GM12801 (cell line): Measurements from ENCODE around the gene PLOD1.

Source experiments
- CTCF ChIP-seq: IDR thresholded peaks from one replicate; pipeline ENCODE4 v1.5.1; 2011; ENCODE audit warnings: control low read depth; ENCODE audit not compliant: insufficient read length; ENCODE audit errors: extremely low read depth

The PLOD1 gene

GRCh38 chr1:11944358-11944931 is 9.9 kb downstream of the PLOD1 start:
- no peak for TF ChIP-seq CTCF

- TF ChIP-seq CTCF, result no peak
Measured at GRCh38 chr1:11946647-11947046, 12.1 kb downstream of the PLOD1 start.

GRCh38 chr1:11948822-11949458 is 14.4 kb downstream of the PLOD1 start:
- TF ChIP-seq CTCF, result no peak

GRCh38 chr1:11951901-11952300 is 17.4 kb downstream of the PLOD1 start:
- no peak for TF ChIP-seq CTCF

GRCh38 chr1:11952455-11953109 is 18.1 kb downstream of the PLOD1 start:
- no peak for TF ChIP-seq CTCF

- no peak for TF ChIP-seq CTCF
Measured at GRCh38 chr1:11955221-11955620, 20.7 kb downstream of the PLOD1 start.

GRCh38 chr1:11957398-11957797 is 22.9 kb downstream of the PLOD1 start:
- TF ChIP-seq CTCF, result no peak
